Activated CD4-positive, CD25-positive, alpha-beta regulatory T cell treated with anti-CD3 and anti-CD28 coated beads, Interleukin-2, amount 50 U/mL, for 24 hours (primary cell): ENCODE data around the gene TCTA.
"Not testable (repeated sequence)": the region's sequence is repeated elsewhere in the genome, so short reads cannot be mapped to it uniquely, and the experiment has no call there.

Source experiments
- ATAC-seq, 2 donors: fragments of 150-1000 bp; cut with Tn5 transposase; one replicate each; pipeline ENCODE4 v1.10.0; 2021; ENCODE audit warnings: mild to moderate bottlenecking in 1 of 2, moderate library complexity in 1 of 2

TCTA gene

GRCh38 chr3:49411968-49412631 is at the start of gene TCTA, which contains the start of gene RHOA:
Gene TCTA, plus strand, starts transcription at chr3:49412423. Its CDS starts 4 bp downstream, at chr3:49412427.
Gene RHOA, minus strand, starts transcription at chr3:49411976. Its CDS starts 36,387 bp downstream, at chr3:49375589.
- peak; percentile 87 to 89 for ATAC-seq

- ATAC-seq = no peak
These were observed 49.7 kb upstream of the TCTA start for GRCh38 chr3:49362561-49362960.

GRCh38 chr3:49370585-49371290 is 41.5 kb upstream of the TCTA start:
- no peak for ATAC-seq

GRCh38 chr3:49371946-49372345 is 40.3 kb upstream of the TCTA start:
- no peak for ATAC-seq

- ATAC-seq = peak; percentile 93 to 95
These were observed 34.7 kb upstream of the TCTA start for GRCh38 chr3:49377483-49377882.

- ATAC-seq = no peak
These were observed 33.9 kb upstream of the TCTA start for GRCh38 chr3:49378249-49378895.

- no peak for ATAC-seq
These were observed 28.8 kb upstream of the TCTA start for GRCh38 chr3:49383387-49383786.

- ATAC-seq = no peak
These were observed 26.6 kb upstream of the TCTA start for GRCh38 chr3:49385617-49386016.

GRCh38 chr3:49386056-49386756 is 26.0 kb upstream of the TCTA start:
- ATAC-seq = no peak

- peak; percentile 81 to 86 for ATAC-seq
These were observed 24.5 kb upstream of the TCTA start for GRCh38 chr3:49387721-49388120.

GRCh38 chr3:49388289-49388820 is 23.9 kb upstream of the TCTA start:
- ATAC-seq = no peak

- no peak for ATAC-seq
These were observed 22.9 kb upstream of the TCTA start for GRCh38 chr3:49389297-49389696.

- not testable (repeated sequence) for ATAC-seq
These were observed 20.9 kb upstream of the TCTA start for GRCh38 chr3:49391310-49391709.

GRCh38 chr3:49397470-49397869 is 14.8 kb upstream of the TCTA start:
- ATAC-seq = peak; percentile 56 to 72

GRCh38 chr3:49399461-49399860 is 12.8 kb upstream of the TCTA start:
- no peak for ATAC-seq

- ATAC-seq = no peak
These were observed 10.5 kb upstream of the TCTA start for GRCh38 chr3:49401766-49402165.

GRCh38 chr3:49403891-49404290 is 8.3 kb upstream of the TCTA start:
- no peak for ATAC-seq

- ATAC-seq = not testable (repeated sequence)
These were observed 6.7 kb upstream of the TCTA start for GRCh38 chr3:49405570-49405969.

GRCh38 chr3:49406571-49407565 is 5.4 kb upstream of the TCTA start:
- ATAC-seq = no peak

- ATAC-seq = no peak
These were observed 2.0 kb upstream of the TCTA start for GRCh38 chr3:49410066-49410845.
